Measurements from ENCODE around the gene IRAK1.
"Not testable (repeated sequence)": the region's sequence is repeated elsewhere in the genome, so short reads cannot be mapped to it uniquely, and the experiment has no call there.

IRAK1 gene

GRCh38 chrX:154018518-154019060 is 1.1 kb downstream of the IRAK1 start:
- no peak for DNase-seq

DNA sequence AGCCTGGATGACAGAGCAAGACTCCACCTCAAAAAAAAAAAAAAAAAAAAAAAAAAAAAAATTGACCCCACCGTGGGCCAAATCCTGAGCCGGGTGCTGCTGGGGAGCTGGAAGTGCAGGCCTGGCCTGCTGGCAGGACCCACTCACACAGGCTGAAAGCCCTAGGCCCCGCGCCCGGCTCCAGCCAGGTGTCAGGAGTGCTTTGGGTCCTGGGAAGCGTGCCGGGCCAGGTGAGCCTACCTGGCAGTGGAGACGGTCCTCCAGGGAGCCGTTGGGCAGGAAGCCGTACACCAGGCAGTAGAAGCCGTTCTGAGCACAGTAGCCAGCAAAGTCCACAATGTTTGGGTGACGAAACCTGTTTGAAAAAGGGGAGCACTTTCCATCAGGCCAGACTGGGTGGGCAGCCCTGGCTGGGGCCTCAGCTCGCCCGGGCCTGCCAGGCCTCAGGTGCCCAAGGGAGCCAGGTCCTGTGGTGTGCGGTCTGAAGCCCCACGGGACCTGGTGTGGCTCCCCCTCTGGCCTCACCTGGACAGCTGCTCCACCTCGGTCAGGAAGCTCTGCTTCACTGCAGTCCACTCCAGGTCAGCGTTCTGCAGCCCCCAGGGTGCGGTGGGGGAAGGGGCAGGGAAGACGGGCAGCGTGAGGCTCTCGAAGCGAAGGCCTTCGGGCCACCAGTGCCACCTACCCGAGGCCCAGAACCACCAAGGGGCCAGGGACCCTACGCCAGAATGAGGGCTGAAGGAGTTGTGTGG is 1.8 kb downstream of the IRAK1 start:
- no peak for DNase-seq

DNA sequence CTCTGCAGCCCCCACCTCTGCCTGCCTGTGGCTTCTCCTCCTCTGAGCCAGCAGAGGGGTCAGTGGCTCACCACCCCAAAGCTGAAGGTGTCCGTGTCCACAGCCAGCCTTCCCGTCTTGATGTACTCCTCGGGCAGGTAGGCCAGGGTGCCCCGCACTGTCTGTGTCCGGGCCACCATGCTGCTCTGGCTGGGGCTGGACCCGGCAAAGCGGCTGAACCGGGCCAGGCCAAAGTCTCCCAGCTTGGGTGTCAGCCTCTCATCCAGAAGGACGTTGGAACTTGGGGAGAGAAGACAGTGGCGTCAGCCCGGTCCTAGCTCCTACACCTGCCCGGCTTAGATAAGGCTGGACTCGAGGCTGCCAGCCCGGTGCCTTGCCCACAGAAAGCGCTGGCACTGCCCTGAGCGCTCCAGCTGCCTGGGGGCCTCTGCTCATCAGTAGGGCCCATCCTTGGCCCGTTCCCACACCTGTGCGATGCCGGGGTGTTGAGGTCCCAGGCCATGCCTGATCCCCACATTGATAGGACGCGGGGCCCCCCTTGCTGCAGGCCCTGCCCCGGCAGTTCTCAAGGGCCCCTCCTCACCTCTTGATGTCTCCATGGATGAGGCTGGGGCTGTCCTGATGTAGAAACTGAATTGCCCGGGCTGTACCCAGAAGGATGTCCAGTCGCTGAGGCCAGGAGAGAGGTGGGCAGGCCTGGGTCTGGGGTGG is 3.2 kb downstream of the IRAK1 start:
- DNase-seq, result no peak

DNA sequence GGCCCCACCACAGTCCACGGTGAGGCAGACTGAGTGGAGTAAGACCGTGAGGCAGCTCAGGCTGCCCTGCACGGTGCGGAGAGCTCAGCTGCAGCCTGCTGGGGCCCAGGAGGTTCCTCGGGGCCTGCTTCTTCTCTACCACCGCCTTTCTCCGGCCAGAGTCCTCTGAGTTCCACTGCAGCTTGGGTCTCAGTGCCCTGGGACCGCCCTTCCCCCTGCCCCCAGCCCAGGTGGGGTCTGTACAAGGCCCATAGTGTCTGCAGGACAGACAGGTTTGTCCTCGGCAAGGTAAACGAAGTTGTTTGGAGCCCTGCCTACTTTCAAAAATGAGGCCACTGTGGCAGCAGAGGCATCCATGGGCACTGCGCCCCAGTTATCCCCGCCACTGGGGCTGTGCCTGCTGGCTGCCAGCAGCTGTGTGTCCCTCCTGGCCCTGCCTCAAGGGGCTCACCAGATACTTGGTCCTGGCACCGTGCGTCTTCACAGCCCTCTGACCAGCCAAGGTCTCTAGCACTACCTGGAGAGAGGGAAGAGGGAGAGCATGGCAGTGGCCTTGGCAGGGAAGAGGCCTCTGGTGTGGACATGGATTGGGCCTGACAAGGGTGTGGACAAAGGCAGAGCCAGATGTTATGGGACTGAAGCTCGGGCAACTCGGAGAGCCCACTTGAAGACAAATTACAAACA is 4.0 kb downstream of the IRAK1 start:
- DNase-seq, result no peak

DNA sequence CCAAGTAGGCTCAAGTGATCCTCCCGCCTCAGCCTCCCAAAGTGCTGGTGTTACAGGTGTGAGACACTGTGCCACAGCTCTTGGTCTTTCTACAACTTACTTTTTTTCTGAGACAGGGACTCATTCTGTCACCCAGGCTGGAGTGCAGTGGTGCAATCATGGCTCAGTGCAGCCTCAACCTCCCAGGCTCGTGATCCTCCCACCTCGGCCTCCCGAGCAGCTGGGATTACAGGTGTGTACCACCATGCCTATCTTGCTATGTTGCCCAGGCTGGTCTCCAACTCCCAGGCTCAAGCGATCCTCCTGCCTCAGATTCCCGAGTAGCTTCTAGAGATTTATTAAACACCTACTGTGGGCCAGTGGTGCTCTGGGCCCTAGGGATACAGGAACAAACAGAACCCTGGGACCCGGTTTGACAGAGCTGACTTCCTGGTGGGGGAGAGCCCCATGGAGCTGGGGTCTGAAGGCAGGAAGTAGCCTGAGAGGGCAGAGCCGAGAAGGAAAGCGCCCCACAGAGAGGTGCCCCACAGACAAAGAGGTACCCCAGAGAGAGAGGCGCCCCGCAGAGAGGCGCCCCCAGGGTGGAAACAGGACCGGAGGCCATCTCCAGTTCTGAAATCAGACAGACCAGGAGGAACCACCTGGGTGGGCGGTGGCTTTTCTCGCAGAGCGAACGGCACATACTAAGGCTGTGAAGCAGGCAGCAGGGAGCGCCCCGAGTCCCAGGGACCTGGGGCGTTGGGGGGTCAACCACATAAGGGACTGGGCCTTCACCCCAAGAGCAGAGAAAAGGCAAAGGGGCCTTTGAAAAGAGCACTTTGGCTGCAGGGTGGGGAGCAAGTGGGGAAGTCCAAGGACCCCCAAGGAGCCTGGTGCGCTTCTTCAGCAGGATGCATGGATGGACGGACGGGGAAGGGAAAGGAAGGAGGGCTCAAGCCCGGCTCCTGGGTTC is 5.0 kb downstream of the IRAK1 start:
- no peak for DNase-seq

- DNase-seq, result no peak
Measured at GRCh38 chrX:154013614-154014360, 5.9 kb downstream of the IRAK1 start.

DNA sequence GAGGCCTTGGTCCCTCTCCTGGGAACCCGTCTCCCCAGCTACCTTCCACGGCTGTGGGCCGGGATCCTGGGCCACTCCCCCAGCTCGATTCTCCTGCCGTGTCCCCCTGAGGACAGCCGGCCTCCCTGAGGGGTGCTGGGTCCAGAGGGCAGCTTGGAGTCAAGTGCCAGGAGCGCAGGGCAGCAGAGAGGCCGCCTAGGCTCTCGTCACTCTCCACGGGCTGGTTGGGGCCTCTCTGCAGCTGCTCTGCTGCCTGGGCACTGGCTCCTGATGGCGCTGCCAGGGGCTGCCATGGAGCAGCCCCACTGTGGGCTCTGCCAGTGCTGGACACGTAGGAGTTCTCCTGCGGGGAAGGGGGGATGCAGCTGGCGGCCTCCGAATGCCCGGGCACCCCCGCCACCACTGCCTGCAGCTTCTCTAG is 6.7 kb downstream of the IRAK1 start:
- DNase-seq, result no peak

DNA sequence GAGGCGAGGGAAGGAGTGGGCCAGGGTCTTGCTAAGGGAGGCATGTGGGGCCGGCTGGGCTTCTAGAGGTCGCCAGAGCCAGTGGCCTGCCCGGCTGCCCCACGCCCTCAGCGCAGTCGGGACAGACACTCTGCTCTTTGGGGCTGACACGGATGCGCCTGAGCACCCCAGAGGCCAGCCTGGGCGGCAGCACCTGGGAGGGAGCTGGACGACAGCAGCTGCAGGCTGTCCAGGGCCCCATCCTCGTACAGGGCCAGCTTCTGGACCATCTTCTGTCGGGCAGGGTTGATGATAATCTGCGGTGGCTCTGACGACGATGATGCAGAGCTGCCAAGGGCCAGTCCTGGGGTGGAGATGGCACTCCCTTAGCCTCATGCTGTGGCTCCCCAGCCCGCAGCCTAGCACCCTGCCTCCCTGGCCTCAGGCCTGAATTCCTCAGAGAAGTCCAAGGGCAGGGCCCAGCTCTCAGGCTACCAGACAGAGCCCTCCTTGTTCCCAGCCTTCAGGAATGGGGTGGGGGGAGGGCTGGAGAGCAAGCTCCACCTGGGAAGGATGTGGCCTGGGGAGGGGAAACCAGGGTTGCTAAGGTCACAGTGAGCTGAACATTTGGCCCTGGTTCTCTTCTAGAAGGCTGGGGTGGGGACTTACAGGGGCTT is 7.2 kb downstream of the IRAK1 start:
- no peak for DNase-seq

- no peak for DNase-seq
Measured at GRCh38 chrX:154011376-154012335, 8.0 kb downstream of the IRAK1 start.

DNA sequence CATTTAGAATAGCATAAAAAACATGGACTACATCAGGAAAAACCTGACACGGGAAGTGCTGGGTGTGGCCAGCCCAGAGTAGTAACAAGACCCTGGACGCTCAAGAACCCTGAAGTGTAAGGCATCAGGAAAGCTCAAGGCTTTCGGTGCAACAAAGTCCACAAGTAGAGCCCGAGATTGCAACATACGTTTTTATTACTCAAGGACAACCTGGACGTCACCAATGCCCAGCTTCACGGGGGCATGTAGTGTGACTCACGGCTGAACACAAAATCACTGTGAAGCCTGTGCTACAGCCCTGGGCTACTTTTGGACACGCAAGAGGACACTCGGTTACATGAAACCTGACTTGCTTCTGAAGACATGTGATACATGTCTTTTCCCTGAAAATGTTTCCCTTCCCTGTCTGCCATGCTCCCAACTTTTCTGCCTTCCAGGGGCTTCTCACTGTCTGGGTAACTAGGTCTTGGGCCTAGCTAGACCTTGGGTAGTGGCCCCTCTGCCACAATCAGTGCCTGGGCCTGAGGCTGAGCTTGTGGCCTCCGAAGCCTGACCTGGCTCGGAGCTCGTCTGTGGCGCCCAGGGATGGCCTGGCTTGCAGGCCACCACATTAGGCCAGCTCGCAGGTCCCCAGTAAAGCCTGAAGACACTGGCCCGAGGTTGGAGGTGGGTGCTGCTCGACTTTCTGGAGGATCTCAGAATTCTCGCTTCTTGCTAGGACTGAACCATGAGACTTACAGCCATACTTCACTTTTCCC is 9.2 kb downstream of the IRAK1 start:
- DNase-seq, result no peak

GRCh38 chrX:154008521-154008920 is 11.2 kb downstream of the IRAK1 start:
- no peak for DNase-seq

DNA sequence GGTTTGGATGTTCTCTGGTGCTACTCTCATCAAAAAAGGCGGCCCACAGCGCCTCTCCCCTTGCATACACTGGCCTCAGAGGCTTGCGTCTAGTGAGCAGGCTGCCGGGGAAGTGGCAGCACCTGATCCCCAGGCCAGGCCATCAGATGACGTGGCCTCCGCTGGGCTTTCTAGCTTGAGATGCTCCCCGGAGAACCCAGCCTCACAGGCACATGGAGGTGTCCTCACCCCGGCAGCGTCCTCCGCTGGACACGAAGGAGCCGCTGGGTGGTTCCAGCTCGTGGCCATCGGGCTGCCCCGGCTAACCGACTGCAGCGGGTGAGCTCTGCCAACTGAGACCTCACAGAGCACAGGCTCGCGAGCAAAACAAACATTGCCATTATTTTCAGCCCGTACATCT is 12.8 kb downstream of the IRAK1 start:
- DNase-seq, result no peak

- DNase-seq, result no peak
Measured at GRCh38 chrX:154004315-154004714, 15.4 kb downstream of the IRAK1 start.

- no peak for DNase-seq
Measured at GRCh38 chrX:154002215-154002719, 17.4 kb downstream of the IRAK1 start.

DNA sequence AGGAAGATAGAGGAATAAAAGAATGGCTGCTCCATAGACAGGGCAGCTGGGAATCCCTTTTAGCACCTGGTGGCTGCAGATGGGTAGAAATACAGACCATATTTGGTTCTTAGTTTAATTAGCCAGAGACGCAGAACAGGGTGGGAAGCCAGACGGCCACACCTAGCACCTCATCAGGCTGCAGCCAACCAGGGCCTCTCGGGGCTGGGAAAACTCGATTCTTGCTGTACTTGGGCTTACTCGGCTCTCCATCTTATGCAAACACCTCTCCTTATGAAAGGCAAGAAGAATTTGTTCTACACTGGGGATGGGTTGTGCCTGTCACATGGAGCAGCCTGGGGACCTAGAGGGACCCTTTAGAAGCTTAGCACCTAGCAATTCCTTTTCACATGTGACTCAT is 19.7 kb downstream of the IRAK1 start:
- DNase-seq, result no peak

- no peak for DNase-seq
Measured at GRCh38 chrX:153999359-154000037, 20.2 kb downstream of the IRAK1 start.

DNA sequence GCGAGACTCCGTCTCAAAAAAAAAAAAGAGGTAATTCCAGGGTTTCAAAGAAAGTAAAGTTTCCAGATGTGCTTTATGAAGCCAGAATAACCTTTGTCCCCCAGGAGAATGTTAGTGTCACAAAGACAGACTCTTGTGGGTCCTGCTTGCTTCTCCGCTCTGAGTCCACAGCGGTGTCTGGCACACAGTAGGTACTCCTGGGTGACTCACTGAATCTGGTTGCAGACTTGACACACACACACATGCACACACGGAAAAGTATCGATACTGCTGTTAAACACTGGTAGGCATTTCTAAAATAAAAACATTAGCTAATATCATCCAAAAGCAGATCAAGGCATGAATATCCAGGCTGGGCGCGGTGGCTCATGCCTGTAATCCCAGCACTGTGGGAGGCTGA is 24.2 kb downstream of the IRAK1 start:
- no peak for DNase-seq

- DNase-seq, result not testable (repeated sequence)
Measured at GRCh38 chrX:153994398-153994797, 25.3 kb downstream of the IRAK1 start.
